ENCODE results near the gene FLACC1. TPM values are rescaled to one million over a fixed set of nuclear protein-coding genes. Genes with fewer than 3 reads are reported as not detected.

Gene FLACC1
- total RNA-seq, 2 donors from 2014 or later: 0.79 to 0.91 TPM

DNA sequence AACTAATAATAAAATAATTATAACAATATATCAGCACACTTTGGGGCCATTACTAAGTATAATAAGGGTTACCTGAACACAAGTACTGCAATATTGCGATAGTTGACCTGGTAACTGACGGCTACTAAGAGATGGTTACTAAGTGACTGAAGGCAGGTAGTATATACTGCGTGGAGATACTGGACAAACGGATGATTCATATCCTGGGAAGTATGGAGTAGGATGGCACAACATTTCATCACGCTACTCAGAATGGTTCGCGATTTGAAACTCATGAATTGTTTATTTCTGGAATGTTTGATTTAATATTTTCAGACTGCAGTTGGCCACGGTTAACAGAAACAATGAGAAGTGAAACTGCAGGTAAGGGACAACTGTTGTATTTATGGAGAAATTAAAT is 39.5 kb upstream of the FLACC1 start:
- no peak overlapping the region for H3K4me3 ChIP-seq (ENCODE audit: low read length)
- no peak overlapping the region for H3K27ac ChIP-seq (ENCODE audit: low read depth, low read length)
- H3K36me3 Mint-ChIP-seq (ENCODE audit: low read depth): peaks cover 19% of the 10 kb centered on the region
- no peak for DNase-seq
- TF ChIP-seq, protein P1, sequence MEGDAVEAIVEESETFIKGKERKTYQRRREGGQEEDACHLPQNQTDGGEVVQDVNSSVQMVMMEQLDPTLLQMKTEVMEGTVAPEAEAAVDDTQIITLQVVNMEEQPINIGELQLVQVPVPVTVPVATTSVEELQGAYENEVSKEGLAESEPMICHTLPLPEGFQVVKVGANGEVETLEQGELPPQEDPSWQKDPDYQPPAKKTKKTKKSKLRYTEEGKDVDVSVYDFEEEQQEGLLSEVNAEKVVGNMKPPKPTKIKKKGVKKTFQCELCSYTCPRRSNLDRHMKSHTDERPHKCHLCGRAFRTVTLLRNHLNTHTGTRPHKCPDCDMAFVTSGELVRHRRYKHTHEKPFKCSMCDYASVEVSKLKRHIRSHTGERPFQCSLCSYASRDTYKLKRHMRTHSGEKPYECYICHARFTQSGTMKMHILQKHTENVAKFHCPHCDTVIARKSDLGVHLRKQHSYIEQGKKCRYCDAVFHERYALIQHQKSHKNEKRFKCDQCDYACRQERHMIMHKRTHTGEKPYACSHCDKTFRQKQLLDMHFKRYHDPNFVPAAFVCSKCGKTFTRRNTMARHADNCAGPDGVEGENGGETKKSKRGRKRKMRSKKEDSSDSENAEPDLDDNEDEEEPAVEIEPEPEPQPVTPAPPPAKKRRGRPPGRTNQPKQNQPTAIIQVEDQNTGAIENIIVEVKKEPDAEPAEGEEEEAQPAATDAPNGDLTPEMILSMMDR (conservative IDR thresholded peaks at IDR 0.05): no peak
- H3K9me3 Mint-ChIP-seq: no peaks in the 10 kb centered on the region
- H3K4me1 Mint-ChIP-seq: peaks cover 4% of the 10 kb centered on the region
- no peak overlapping the region for H3K27ac Mint-ChIP-seq
- no peak overlapping the region for H3K4me3 Mint-ChIP-seq
- H3K27me3 Mint-ChIP-seq (ENCODE audit: insufficient read depth): no peaks in the 10 kb centered on the region
- WGBS, 2 experiments (ENCODE audit: insufficient coverage in 1 of 2, insufficient read length in 1 of 2): 77 to 84% methylated on average over 8 of the region's 8 CpGs
- no peaks in the 10 kb centered on the region for H3K27me3 ChIP-seq (ENCODE audit: control insufficient read depth, insufficient read depth, low read length, poor library complexity, severe bottlenecking)
- no peak overlapping the region for H3K9ac ChIP-seq (ENCODE audit: extremely low read depth, low read length, poor library complexity, severe bottlenecking)
- H3K4me1 ChIP-seq (ENCODE audit: control insufficient read depth, insufficient read depth, low read length): no peaks in the 10 kb centered on the region
- H3K36me3 ChIP-seq (ENCODE audit: control insufficient read depth, insufficient read depth, low read length): peaks cover 43% of the 10 kb centered on the region
- no peaks in the 10 kb centered on the region for H3K9me3 ChIP-seq (ENCODE audit: control insufficient read depth, low read length)

DNA sequence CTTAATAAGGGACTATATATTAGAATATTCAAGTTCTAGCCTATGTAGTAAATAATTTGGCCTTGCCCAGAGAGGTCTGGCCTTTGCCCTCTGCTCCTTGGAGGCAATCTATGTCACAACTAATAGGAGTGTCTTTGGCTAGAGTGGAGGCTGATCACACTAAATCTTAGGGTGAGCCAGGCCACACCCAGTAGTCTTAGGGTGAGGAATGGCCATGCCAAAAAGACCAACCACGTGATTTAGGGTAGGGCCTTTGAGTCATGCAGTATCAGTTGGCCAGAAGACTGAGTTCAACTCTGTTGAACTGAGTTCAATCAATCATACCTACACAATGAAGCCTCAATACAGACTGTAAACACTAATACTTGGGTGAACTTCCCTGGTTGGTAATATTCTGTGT is 26.0 kb upstream of the FLACC1 start:
- Mint-ChIP-seq H3K9me3 (no peaks in the 10 kb centered on the region), H3K27ac (no peak overlapping the region)
- DNase-seq: no peak

DNA sequence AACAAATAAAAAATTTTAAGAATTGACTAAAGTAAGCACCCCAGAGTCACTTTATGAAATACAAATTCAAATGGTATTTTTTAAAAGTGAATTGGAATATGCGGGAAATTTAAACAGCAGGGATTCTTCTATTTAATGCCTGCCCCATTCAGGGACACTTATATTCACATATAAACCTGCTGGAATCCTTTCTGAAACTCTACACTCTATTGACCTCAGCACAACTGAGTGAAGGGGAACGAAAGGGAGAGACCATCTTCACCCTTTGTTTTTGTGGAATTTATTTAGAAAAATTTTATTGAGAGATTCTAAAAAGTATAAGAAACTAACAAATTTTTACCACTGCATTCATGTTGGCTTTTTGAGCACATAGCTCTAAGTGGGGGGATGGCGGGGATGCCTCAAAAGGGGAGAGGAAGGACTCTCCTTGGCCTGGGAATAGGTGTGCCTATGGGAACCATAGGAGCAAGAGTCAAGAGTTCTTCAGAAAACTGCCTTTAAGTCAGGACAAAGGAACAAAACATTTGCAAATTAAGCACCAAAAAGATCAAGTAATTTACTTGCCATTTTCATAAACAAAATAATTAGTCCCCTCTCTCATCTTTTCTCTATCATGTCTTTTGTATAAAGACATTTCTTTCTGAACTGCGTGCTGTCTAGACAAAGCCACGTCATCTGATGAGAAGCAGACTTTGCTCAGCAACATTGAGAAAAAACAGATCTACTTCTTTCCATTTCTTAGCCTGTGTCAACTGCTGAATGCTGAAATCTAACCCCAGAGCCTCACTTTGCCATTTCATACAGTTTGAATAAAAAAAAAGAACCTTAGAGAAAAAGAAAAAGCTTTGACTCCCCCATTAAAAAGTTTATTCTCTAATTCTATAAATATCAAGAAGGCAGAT is 21.6 kb upstream of the FLACC1 start:
- WGBS, 2 experiments (ENCODE audit: insufficient coverage in 1 of 2, insufficient read length in 1 of 2): 90 to 96% methylated on average over 2 to 5 of the region's 5 CpGs
- H3K27ac Mint-ChIP-seq: peak overlapping the region; percentile 28
- TF ChIP-seq, protein P1 (conservative IDR thresholded peaks at IDR 0.05): no peak
- no peak for DNase-seq
- no peak overlapping the region for H3K4me3 Mint-ChIP-seq
- no peak overlapping the region for H3K27ac ChIP-seq (ENCODE audit: low read depth, low read length)
- no peak overlapping the region for H3K4me3 ChIP-seq (ENCODE audit: low read length)
- peaks cover 13% of the 10 kb centered on the region for H3K9me3 Mint-ChIP-seq
- H3K36me3 Mint-ChIP-seq (ENCODE audit: low read depth): peaks cover 37% of the 10 kb centered on the region
- H3K4me1 ChIP-seq (ENCODE audit: control insufficient read depth, insufficient read depth, low read length): no peaks in the 10 kb centered on the region
- no peaks in the 10 kb centered on the region for H3K27me3 Mint-ChIP-seq (ENCODE audit: insufficient read depth)
- no peaks in the 10 kb centered on the region for H3K9me3 ChIP-seq (ENCODE audit: control insufficient read depth, low read length)
- no peak overlapping the region for H3K9ac ChIP-seq (ENCODE audit: extremely low read depth, low read length, poor library complexity, severe bottlenecking)
- no peaks in the 10 kb centered on the region for H3K4me1 Mint-ChIP-seq
- H3K27me3 ChIP-seq (ENCODE audit: control insufficient read depth, insufficient read depth, low read length, poor library complexity, severe bottlenecking): no peaks in the 10 kb centered on the region
- H3K36me3 ChIP-seq (ENCODE audit: control insufficient read depth, insufficient read depth, low read length): peaks cover 23% of the 10 kb centered on the region

More for the DNA sequence above, 26.0 kb upstream of the FLACC1 start:
- no peak overlapping the region for H3K4me3 ChIP-seq (ENCODE audit: low read length)
- H3K36me3 Mint-ChIP-seq (ENCODE audit: low read depth): peaks cover 20% of the 10 kb centered on the region
- no peaks in the 10 kb centered on the region for H3K4me1 ChIP-seq (ENCODE audit: control insufficient read depth, insufficient read depth, low read length)
- H3K9ac ChIP-seq (ENCODE audit: extremely low read depth, low read length, poor library complexity, severe bottlenecking): no peak overlapping the region
- H3K27ac ChIP-seq (ENCODE audit: low read depth, low read length): no peak overlapping the region
- H3K9me3 ChIP-seq (ENCODE audit: control insufficient read depth, low read length): no peaks in the 10 kb centered on the region
- TF ChIP-seq, protein P1 (conservative IDR thresholded peaks at IDR 0.05): no peak
- H3K4me1 Mint-ChIP-seq: no peaks in the 10 kb centered on the region
- WGBS, 2 experiments (ENCODE audit: insufficient coverage in 1 of 2, insufficient read length in 1 of 2): 93 to 100% methylated on average over 1 of the region's 1 CpG
- peaks cover 52% of the 10 kb centered on the region for H3K36me3 ChIP-seq (ENCODE audit: control insufficient read depth, insufficient read depth, low read length)
- no peak overlapping the region for H3K4me3 Mint-ChIP-seq
- no peaks in the 10 kb centered on the region for H3K27me3 Mint-ChIP-seq (ENCODE audit: insufficient read depth)
- no peaks in the 10 kb centered on the region for H3K27me3 ChIP-seq (ENCODE audit: control insufficient read depth, insufficient read depth, low read length, poor library complexity, severe bottlenecking)

Data from endodermal cell (in vitro differentiated cells).